ENCODE results near the gene MROH9. TPM values are rescaled to one million over a fixed set of nuclear protein-coding genes. Genes with fewer than 3 reads are reported as not detected.

The MROH9 gene
- polyA plus RNA-seq, 1 donor from 2014 or later, result not detected

GRCh38 chr1:171061425-171062143 is 126.2 kb downstream of the MROH9 start:
- Histone ChIP-seq H4K20me1 (ENCODE audit: insufficient read depth) (no peaks in the 10 kb centered on the region), H3K4me3 (ENCODE audit: low read length) (no peak overlapping the region), H3K27ac (ENCODE audit: low read length) (no peak overlapping the region), H3K27me3 (ENCODE audit: insufficient read depth, low read depth, low read length) (no peaks in the 10 kb centered on the region), H3K79me2 (replicated peaks; ENCODE audit: insufficient read depth, low read length) (no peaks in the 10 kb centered on the region), H3F3A (ENCODE audit: insufficient read depth, low read length, poor library complexity, severe bottlenecking) (no peaks in the 10 kb centered on the region), H3K9me3 (ENCODE audit: low read length) (no peaks in the 10 kb centered on the region), H2AFZ (ENCODE audit: low read depth, low read length) (no peak overlapping the region), H3K9ac (ENCODE audit: low read length) (no peak overlapping the region), H3K4me2 (ENCODE audit: low read length) (no peak overlapping the region), H3K36me3 (ENCODE audit: insufficient read depth, low read length) (no peaks in the 10 kb centered on the region), H3K9me2 (ENCODE audit: insufficient read depth, low read length) (no peaks in the 10 kb centered on the region)
- no peak for TF ChIP-seq SMC3 (conservative IDR thresholded peaks at IDR 0.05; ENCODE audit: poor library complexity)
- no peak for TF ChIP-seq CTCF (IDR thresholded peaks at IDR 0.05; ENCODE audit: poor library complexity, severe bottlenecking)
- TF ChIP-seq EP300 (conservative IDR thresholded peaks at IDR 0.05; ENCODE audit: poor library complexity, severe bottlenecking), result no peak
- no peak for TF ChIP-seq RAD21 (conservative IDR thresholded peaks at IDR 0.05)
- TF ChIP-seq, protein P1, sequence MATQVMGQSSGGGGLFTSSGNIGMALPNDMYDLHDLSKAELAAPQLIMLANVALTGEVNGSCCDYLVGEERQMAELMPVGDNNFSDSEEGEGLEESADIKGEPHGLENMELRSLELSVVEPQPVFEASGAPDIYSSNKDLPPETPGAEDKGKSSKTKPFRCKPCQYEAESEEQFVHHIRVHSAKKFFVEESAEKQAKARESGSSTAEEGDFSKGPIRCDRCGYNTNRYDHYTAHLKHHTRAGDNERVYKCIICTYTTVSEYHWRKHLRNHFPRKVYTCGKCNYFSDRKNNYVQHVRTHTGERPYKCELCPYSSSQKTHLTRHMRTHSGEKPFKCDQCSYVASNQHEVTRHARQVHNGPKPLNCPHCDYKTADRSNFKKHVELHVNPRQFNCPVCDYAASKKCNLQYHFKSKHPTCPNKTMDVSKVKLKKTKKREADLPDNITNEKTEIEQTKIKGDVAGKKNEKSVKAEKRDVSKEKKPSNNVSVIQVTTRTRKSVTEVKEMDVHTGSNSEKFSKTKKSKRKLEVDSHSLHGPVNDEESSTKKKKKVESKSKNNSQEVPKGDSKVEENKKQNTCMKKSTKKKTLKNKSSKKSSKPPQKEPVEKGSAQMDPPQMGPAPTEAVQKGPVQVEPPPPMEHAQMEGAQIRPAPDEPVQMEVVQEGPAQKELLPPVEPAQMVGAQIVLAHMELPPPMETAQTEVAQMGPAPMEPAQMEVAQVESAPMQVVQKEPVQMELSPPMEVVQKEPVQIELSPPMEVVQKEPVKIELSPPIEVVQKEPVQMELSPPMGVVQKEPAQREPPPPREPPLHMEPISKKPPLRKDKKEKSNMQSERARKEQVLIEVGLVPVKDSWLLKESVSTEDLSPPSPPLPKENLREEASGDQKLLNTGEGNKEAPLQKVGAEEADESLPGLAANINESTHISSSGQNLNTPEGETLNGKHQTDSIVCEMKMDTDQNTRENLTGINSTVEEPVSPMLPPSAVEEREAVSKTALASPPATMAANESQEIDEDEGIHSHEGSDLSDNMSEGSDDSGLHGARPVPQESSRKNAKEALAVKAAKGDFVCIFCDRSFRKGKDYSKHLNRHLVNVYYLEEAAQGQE (IDR thresholded peaks at IDR 0.05; ENCODE audit: borderline replicate concordance), result no peak

DNA sequence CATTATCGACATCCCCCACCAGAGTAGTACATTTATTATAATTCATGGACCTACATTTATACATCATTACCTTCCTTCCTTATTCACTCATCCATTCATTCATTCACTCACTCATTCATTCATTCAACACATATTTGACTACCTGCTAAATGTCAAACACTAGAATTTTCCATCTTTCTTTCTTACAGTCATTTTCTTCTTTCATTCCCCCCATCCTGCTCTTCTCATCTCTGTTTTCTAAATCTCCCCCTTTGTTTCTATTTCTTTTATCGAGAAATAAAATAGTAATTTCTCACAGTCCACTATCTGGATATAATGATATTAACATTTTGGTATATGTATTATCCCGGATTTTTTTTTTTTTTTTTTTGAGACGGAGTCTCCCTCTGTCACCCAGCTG is 127.6 kb downstream of the MROH9 start:
- Histone ChIP-seq H4K20me1 (ENCODE audit: insufficient read depth) (no peaks in the 10 kb centered on the region), H3K79me2 (replicated peaks; ENCODE audit: insufficient read depth, low read length) (no peaks in the 10 kb centered on the region), H3K9me3 (ENCODE audit: low read length) (no peaks in the 10 kb centered on the region), H3K9ac (ENCODE audit: low read length) (no peak overlapping the region), H3F3A (ENCODE audit: insufficient read depth, low read length, poor library complexity, severe bottlenecking) (no peaks in the 10 kb centered on the region), H3K9me2 (ENCODE audit: insufficient read depth, low read length) (no peaks in the 10 kb centered on the region), H3K27me3 (ENCODE audit: insufficient read depth, low read depth, low read length) (no peaks in the 10 kb centered on the region), H3K27ac (ENCODE audit: low read length) (no peak overlapping the region), H3K36me3 (ENCODE audit: insufficient read depth, low read length) (no peaks in the 10 kb centered on the region), H3K4me3 (ENCODE audit: low read length) (no peak overlapping the region), H3K4me2 (ENCODE audit: low read length) (no peak overlapping the region), H2AFZ (ENCODE audit: low read depth, low read length) (no peak overlapping the region)
- TF ChIP-seq TAF1 (IDR thresholded peaks at IDR 0.05; ENCODE audit: low read depth), result no peak
- TF ChIP-seq, protein P1 (IDR thresholded peaks at IDR 0.05; ENCODE audit: borderline replicate concordance), result no peak
- TF ChIP-seq EP300 (conservative IDR thresholded peaks at IDR 0.05; ENCODE audit: poor library complexity, severe bottlenecking), result no peak
- no peak for TF ChIP-seq SMC3 (conservative IDR thresholded peaks at IDR 0.05; ENCODE audit: poor library complexity)
- TF ChIP-seq CTCF (IDR thresholded peaks at IDR 0.05; ENCODE audit: poor library complexity, severe bottlenecking), result no peak
- no peak for TF ChIP-seq MXI1 (conservative IDR thresholded peaks at IDR 0.05; ENCODE audit: poor library complexity, severe bottlenecking)
- no peak for TF ChIP-seq EZH2 (IDR thresholded peaks at IDR 0.05; ENCODE audit: borderline replicate concordance, insufficient read depth, low read length, poor library complexity, severe bottlenecking)
- TF ChIP-seq POLR2AphosphoS5 (IDR thresholded peaks at IDR 0.05), result no peak
- TF ChIP-seq RAD21 (conservative IDR thresholded peaks at IDR 0.05), result no peak

Data from neural cell (in vitro differentiated cells).